Psoas muscle (tissue), 8 donors: ENCODE data around the gene ALDH1A3. TPM values are rescaled to one million over a fixed set of nuclear protein-coding genes. Genes with fewer than 3 reads are reported as not detected.

Experiments
- ATAC-seq, 4 donors: fragments of 200-7000 bp; cut with Tn5 transposase; one replicate each; pipeline ENCODE4 v1.9.1; 2020; ENCODE audit warnings: moderate library complexity in 3 of 4, mild to moderate bottlenecking in 2 of 4
- DNase-seq, 2 donors: peaks; one replicate each; pipeline ENCODE4 v3.0.0-alpha.2; 2020
- H3K27ac ChIP-seq: fragments of 200-600 bp; one replicate; pipeline ENCODE4 v1.8.0; 2022
- H3K27me3 ChIP-seq, 3 donors: fragments of 200-600 bp in 1 of 3; one replicate each; pipeline versions ENCODE4 v1.6.1 to v1.8.0; 2013 to 2022; ENCODE audit warnings: low read length in 2 of 3, mild to moderate bottlenecking in 2 of 3, moderate library complexity in 1 of 3; ENCODE audit not compliant: insufficient read depth in 3 of 3
- H3K36me3 ChIP-seq, 2 donors: fragments of 200-600 bp in 1 of 2; one replicate each; pipeline versions ENCODE4 v1.6.1 to v1.8.0; 2013 to 2022; ENCODE audit warnings: low read depth in 1 of 2, mild to moderate bottlenecking in 1 of 2, moderate library complexity in 1 of 2; ENCODE audit not compliant: insufficient read depth in 1 of 2
- H3K4me1 ChIP-seq: fragments of 200-600 bp; one replicate; pipeline ENCODE4 v1.8.0; 2022
- H3K4me3 ChIP-seq: fragments of 200-600 bp; one replicate; pipeline ENCODE4 v1.8.0; 2022; ENCODE audit warnings: mild to moderate bottlenecking
- H3K9me3 ChIP-seq: fragments of 200-600 bp; one replicate; pipeline ENCODE4 v1.8.0; 2022
- WGBS, 3 donors: extraction: QIAGEN DNeasy Blood & Tissue Kit; methylation state at CpG; one replicate each; pipeline versions ENCODE4 v1.1.6 to v1.1.7; 2013; 5-methylcytosine and 5-hydroxymethylcytosine counted together
- intact Hi-C, 2 donors: fragments of 100-400 bp; cut with DNase I; formaldehyde crosslinking; loops; one replicate each; pipeline versions ENCODE4 v1.11.0 to v1.14.2; 2022
- polyA plus RNA-seq, 3 donors: library from polyadenylated mRNA; stranded (reverse); fragments of 200-250 nt; gene quantifications; one replicate each; pipeline ENCODE4 v1.2.3, GENCODE V29; 2013
- total RNA-seq, 4 donors: library from RNA; stranded (reverse); fragmentation: NEBNext Ultra II Directional in 2 of 4; extraction: Animal tissue kit (Norgen Biotek cat#: 25700) in 2 of 4; gene quantifications; one replicate each; pipeline versions ENCODE4 v1.2.1 to v1.2.4, GENCODE V29; 2021 to 2023
- TF ChIP-seq, protein P1 (sequence below): fragments of 200-600 bp; IDR thresholded peaks from one replicate; pipeline ENCODE4 v1.8.0; 2022; ENCODE audit warnings: antibody characterized with exemption
- donor health status: healthy with polysubstance abuse.
- donor health status: DM: no; HTN: no; CAD: no; lungs with moderate emphysema.
- donor health status: Bipolar disorder and iron deficiency.
- donor health status: healthy.
- donor health status: DM: yes; HTN: yes; CAD: no.
- donor health status: DM: no; HTN: no; CAD: no.
- donor health status: DM: no; HTN: no; CAD: no.
- donor health status: DM: yes; HTN: yes; CAD: no.

ALDH1A3 gene
- total and polyA plus RNA-seq, 7 donors = 7.3 to 51.6 (median 11.9) TPM

- Histone ChIP-seq H3K9me3 (no peaks in the 10 kb centered on the region), H3K27me3 (peaks cover 0 to 16% (median 0%) of the 10 kb centered on the region in 3 donors), H3K27ac (no peak overlapping the region), H3K4me3 (no peak overlapping the region), H3K4me1 (no peaks in the 10 kb centered on the region), H3K36me3 (no peaks in the 10 kb centered on the region)
- intact Hi-C loops = no loop called here
- no peak for ATAC-seq
- DNase-seq = no peak
- TF ChIP-seq, protein P1, sequence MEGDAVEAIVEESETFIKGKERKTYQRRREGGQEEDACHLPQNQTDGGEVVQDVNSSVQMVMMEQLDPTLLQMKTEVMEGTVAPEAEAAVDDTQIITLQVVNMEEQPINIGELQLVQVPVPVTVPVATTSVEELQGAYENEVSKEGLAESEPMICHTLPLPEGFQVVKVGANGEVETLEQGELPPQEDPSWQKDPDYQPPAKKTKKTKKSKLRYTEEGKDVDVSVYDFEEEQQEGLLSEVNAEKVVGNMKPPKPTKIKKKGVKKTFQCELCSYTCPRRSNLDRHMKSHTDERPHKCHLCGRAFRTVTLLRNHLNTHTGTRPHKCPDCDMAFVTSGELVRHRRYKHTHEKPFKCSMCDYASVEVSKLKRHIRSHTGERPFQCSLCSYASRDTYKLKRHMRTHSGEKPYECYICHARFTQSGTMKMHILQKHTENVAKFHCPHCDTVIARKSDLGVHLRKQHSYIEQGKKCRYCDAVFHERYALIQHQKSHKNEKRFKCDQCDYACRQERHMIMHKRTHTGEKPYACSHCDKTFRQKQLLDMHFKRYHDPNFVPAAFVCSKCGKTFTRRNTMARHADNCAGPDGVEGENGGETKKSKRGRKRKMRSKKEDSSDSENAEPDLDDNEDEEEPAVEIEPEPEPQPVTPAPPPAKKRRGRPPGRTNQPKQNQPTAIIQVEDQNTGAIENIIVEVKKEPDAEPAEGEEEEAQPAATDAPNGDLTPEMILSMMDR = no peak
- WGBS, 3 donors = 80 to 85% (median 81%) methylated on average over 14 of the region's 14 CpGs
Observed at GRCh38 chr15:100842756-100843730, 36.6 kb upstream of the ALDH1A3 start.

GRCh38 chr15:100844167-100844566 lies 35.5 kb upstream of the ALDH1A3 start:
- Histone ChIP-seq H3K27me3 (peaks cover 0 to 26% (median 0%) of the 10 kb centered on the region in 3 donors), H3K36me3 (no peaks in the 10 kb centered on the region), H3K9me3 (no peaks in the 10 kb centered on the region), H3K4me1 (no peaks in the 10 kb centered on the region), H3K4me3 (no peak overlapping the region), H3K27ac (no peak overlapping the region)
- TF ChIP-seq, protein P1 = no peak
- no peak for DNase-seq
- intact Hi-C loops = no loop called here
- 66 to 78% (median 72%) methylated on average over 8 of the region's 8 CpGs for WGBS, 3 donors
- no peak for ATAC-seq

GRCh38 chr15:100844778-100845177 lies 34.9 kb upstream of the ALDH1A3 start:
- TF ChIP-seq, protein P1 = no peak
- no peak overlapping the region for H3K27ac ChIP-seq
- no peaks in the 10 kb centered on the region for H3K36me3 ChIP-seq
- H3K4me3 ChIP-seq = no peak overlapping the region
- H3K9me3 ChIP-seq = no peaks in the 10 kb centered on the region
- H3K27me3 ChIP-seq = peaks cover 0 to 30% (median under 1%) of the 10 kb centered on the region in 3 donors
- ATAC-seq = no peak
- WGBS, 3 donors = 82 to 88% (median 86%) methylated on average over 9 of the region's 9 CpGs
- H3K4me1 ChIP-seq = no peaks in the 10 kb centered on the region
- intact Hi-C loops = no loop called here
- no peak for DNase-seq

DNA sequence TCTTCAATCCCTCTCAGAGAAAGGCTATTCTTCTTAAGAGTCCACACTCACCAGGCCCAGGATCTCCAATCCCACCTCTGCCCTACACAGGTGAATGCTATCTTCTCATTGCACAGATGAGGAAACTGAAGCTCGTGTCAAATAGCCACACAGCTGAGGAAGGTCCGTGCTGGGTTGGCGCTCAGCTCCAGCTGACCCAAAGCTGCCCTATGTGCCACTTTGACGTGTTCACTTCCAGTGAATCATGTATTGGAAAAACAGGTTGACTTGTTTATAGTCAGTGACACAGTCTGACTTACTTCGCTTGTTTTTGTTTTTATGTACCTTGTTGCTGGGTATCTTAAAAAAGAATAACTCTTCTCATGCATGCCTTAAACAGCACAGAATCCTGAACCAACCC lies 32.4 kb upstream of the ALDH1A3 start:
- 92 to 94% (median 92%) methylated on average over 5 of the region's 5 CpGs for WGBS, 3 donors

More for the DNA sequence above, 32.4 kb upstream of the ALDH1A3 start:
- Histone ChIP-seq H3K27me3 (peaks cover 0 to 33% (median 2%) of the 10 kb centered on the region in 3 donors), H3K9me3 (no peaks in the 10 kb centered on the region), H3K4me1 (no peaks in the 10 kb centered on the region), H3K4me3 (no peak overlapping the region), H3K27ac (no peak overlapping the region), H3K36me3 (no peaks in the 10 kb centered on the region)
- TF ChIP-seq, protein P1 = no peak
- intact Hi-C loops = no loop called here
- ATAC-seq (no peak), DNase-seq (no peak)
